Measurements from ENCODE around the gene PPP1R37. TPM values are rescaled to one million over a fixed set of nuclear protein-coding genes. Genes with fewer than 3 reads are reported as not detected.

PPP1R37 gene
- total RNA-seq, 1 donor from 2014 or later, result 38.6 TPM

DNA sequence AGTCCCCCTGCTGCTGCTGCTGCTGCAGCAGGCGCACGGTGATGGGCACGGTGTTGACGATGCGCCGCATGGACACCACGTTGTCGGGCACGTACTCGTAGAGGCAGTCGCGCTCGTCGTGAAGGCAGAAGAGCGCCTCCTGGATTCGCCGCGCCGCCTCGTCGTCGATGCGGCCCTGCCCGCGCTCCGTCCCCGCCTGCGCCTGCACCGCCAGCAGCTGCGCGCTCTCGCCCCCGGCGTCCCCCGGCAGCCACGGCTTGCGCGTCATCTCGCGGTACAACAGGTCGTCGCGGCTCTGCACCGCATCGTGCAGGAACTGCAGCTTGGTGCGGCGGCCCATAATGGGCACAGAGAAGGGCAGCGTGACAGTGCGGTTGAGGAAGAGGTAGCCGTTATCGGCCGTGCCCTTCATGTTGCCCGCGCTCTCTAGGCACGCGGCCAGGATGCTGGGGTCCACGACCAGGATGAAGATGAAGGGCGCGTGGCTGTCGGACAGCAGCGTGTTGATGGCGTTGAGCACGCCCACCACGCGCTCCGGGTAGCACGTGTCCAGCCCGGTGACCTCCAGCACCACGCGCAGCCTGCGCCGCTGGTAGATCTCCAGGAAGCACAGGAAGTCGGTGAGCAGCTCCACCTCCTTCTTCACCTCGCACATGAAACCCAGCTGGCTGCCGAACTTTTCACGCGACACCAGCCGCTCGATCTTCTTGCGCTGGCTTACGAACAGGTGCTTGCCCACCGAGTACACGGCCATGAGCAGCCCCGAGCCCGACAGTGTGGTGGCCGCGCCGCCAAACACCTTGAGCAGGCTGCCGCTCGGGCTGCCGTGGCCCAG is 59.7 kb downstream of the PPP1R37 start:
- Mint-ChIP-seq H3K36me3 (ENCODE audit: low read depth) (no peaks in the 10 kb centered on the region), H3K27me3 (ENCODE audit: low read depth) (peaks cover 36% of the 10 kb centered on the region), H3K4me3 (peak overlapping the region; percentile 44), H3K4me1 (peaks cover 9% of the 10 kb centered on the region), H3K9me3 (no peaks in the 10 kb centered on the region), H3K27ac (ENCODE audit: unreplicated experiment) (no peak overlapping the region)
- TF ChIP-seq, protein P1, sequence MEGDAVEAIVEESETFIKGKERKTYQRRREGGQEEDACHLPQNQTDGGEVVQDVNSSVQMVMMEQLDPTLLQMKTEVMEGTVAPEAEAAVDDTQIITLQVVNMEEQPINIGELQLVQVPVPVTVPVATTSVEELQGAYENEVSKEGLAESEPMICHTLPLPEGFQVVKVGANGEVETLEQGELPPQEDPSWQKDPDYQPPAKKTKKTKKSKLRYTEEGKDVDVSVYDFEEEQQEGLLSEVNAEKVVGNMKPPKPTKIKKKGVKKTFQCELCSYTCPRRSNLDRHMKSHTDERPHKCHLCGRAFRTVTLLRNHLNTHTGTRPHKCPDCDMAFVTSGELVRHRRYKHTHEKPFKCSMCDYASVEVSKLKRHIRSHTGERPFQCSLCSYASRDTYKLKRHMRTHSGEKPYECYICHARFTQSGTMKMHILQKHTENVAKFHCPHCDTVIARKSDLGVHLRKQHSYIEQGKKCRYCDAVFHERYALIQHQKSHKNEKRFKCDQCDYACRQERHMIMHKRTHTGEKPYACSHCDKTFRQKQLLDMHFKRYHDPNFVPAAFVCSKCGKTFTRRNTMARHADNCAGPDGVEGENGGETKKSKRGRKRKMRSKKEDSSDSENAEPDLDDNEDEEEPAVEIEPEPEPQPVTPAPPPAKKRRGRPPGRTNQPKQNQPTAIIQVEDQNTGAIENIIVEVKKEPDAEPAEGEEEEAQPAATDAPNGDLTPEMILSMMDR (conservative IDR thresholded peaks at IDR 0.05), result no peak
- DNase-seq (ENCODE audit: low read depth, low spot score), result no peak

- Mint-ChIP-seq H3K4me1 (peaks cover 9% of the 10 kb centered on the region), H3K36me3 (ENCODE audit: low read depth) (no peaks in the 10 kb centered on the region), H3K9me3 (no peaks in the 10 kb centered on the region), H3K4me3 (peak overlapping the region; percentile 86), H3K27ac (ENCODE audit: unreplicated experiment) (no peak overlapping the region), H3K27me3 (ENCODE audit: low read depth) (peaks cover 36% of the 10 kb centered on the region)
- peak; percentile 77 for DNase-seq (ENCODE audit: low read depth, low spot score)
- TF ChIP-seq, protein P1 (conservative IDR thresholded peaks at IDR 0.05), result no peak
Measured at GRCh38 chr19:45153339-45154063, 60.5 kb downstream of the PPP1R37 start.

DNA sequence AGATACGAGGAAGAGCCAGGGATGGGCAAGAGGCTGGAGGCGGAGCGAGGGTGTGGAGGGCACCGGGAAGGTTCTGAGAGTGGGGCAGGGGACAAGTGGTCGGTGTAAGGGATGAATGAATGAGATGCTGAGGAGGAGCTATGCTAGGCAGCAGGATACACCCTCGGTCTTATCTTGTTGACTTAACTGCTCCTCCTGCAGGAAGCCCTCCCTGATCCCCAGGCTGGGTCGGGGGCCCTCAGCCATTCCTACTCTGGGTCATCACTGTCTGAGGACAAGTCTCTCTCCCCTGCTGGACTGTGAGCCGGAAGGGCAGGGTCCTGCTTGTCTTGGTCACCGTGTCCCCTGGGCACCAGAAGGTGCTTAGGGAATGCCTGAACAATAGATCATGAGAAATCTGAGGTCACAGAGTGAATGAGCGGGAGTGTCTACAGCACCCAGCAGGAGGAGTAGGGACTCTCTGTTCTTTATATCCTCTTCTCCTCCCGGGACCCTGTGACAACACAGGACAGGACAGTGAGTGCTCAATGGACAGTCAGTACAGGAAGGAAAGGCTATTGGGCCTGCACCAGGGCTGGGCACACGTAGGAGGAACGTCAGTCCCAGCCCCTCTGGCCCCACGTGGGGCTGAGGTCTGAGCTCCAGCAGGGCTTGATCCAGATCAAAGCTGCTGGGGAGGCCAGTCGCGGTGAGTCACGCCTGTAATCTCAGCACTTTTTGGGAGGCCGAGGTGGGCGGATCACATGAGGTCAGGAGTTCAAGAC is 61.3 kb downstream of the PPP1R37 start:
- Mint-ChIP-seq H3K36me3 (ENCODE audit: low read depth) (no peaks in the 10 kb centered on the region), H3K27me3 (ENCODE audit: low read depth) (peaks cover 34% of the 10 kb centered on the region), H3K27ac (ENCODE audit: unreplicated experiment) (no peak overlapping the region), H3K9me3 (no peaks in the 10 kb centered on the region), H3K4me1 (peaks cover 9% of the 10 kb centered on the region), H3K4me3 (peak overlapping the region; percentile 86)
- no peak for DNase-seq (ENCODE audit: low read depth, low spot score)
- TF ChIP-seq, protein P1 (conservative IDR thresholded peaks at IDR 0.05), result no peak

GRCh38 chr19:45156011-45156630 is 63.1 kb downstream of the PPP1R37 start:
- Mint-ChIP-seq H3K27me3 (ENCODE audit: low read depth) (peaks cover 37% of the 10 kb centered on the region), H3K36me3 (ENCODE audit: low read depth) (no peaks in the 10 kb centered on the region), H3K4me3 (no peak overlapping the region), H3K4me1 (peaks cover 14% of the 10 kb centered on the region), H3K27ac (ENCODE audit: unreplicated experiment) (no peak overlapping the region), H3K9me3 (no peaks in the 10 kb centered on the region)
- TF ChIP-seq, protein P1 (conservative IDR thresholded peaks at IDR 0.05), result no peak
- no peak for DNase-seq (ENCODE audit: low read depth, low spot score)

DNA sequence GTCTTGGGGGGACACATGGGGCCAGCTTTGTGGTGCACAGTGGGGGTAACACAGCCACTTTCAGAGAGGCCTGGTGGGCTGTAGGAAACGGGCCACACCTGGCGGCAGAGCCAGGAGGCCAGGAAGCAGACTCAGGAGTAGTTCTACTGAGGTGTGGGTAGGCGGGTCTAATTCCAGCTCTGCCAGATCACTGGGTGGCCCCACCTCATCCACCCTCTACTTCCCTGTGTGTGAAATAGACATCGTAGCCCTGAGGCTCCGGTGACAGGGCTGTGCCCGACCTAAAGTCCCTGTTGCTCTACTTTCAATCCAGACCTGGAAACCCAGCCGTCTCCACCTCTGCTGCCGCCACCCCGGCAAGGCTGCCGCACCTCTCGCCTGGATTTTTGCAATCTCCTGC is 63.8 kb downstream of the PPP1R37 start:
- H3K4me3 Mint-ChIP-seq, result peak overlapping the region; percentile 26
- H3K4me1 Mint-ChIP-seq, result peaks cover 14% of the 10 kb centered on the region
- H3K27ac Mint-ChIP-seq (ENCODE audit: unreplicated experiment), result no peak overlapping the region
- TF ChIP-seq, protein P1 (conservative IDR thresholded peaks at IDR 0.05), result no peak
- no peak for DNase-seq (ENCODE audit: low read depth, low spot score)
- no peaks in the 10 kb centered on the region for H3K9me3 Mint-ChIP-seq
- peaks cover 31% of the 10 kb centered on the region for H3K27me3 Mint-ChIP-seq (ENCODE audit: low read depth)
- H3K36me3 Mint-ChIP-seq (ENCODE audit: low read depth), result no peaks in the 10 kb centered on the region

All from neural crest cell (in vitro differentiated cells).